ENCODE data around the gene PIM1. TPM values are rescaled to one million over a fixed set of nuclear protein-coding genes. Genes with fewer than 3 reads are reported as not detected.
A peak's percentile ranks its signal among the peaks of the same experiment; 100 is the strongest.

Gene PIM1
- total and polyA plus RNA-seq, 9 of the 15 experiments (the other 6 are each of a cell fraction or from before 2014, with no cell fraction given) = 19.0 to 789 (median 212) TPM

GRCh38 chr6:37207903-37208456 lies 38.0 kb downstream of the PIM1 start (continued):
- no peak; the same call in 1 of the 2 replicates for TF ChIP-seq FOXM1 (IDR thresholded peaks at IDR 0.05; ENCODE audit: low read depth)
- no peak for TF ChIP-seq FOXM1 (CRISPR knock-in tag; IDR thresholded peaks at IDR 0.05; ENCODE audit: low read depth)
- peak; percentile 94 for TF ChIP-seq REST (IDR thresholded peaks at IDR 0.05; ENCODE audit: borderline replicate concordance)
- peak; percentile 73; the same call in 1 of the 2 replicates for TF ChIP-seq REST (CRISPR knock-in tag; IDR thresholded peaks at IDR 0.05; ENCODE audit: low read depth)
- TF ChIP-seq NR4A1 (CRISPR knock-in tag; IDR thresholded peaks at IDR 0.05) = peak; percentile 88
- peak; percentile 93 for TF ChIP-seq NR4A1 (tag; IDR thresholded peaks at IDR 0.05)
- TF ChIP-seq HDAC8 (tag; IDR thresholded peaks at IDR 0.05) = peak; percentile 46; the same call in 1 of the 2 replicates
- TF ChIP-seq RREB1 (CRISPR knock-in tag; IDR thresholded peaks at IDR 0.05) = peak; percentile 93
- TF ChIP-seq USF2 (CRISPR knock-in tag; IDR thresholded peaks at IDR 0.05) = no peak
- TF ChIP-seq TRIM28 (IDR thresholded peaks at IDR 0.05) = no peak
- TF ChIP-seq THAP12 (CRISPR knock-in tag; IDR thresholded peaks at IDR 0.05) = peak; percentile 51; the same call in 1 of the 2 replicates
